Activated CD8-positive, alpha-beta memory T cell treated with anti-CD3 and anti-CD28 coated beads for 1 hour (primary cell): ENCODE data around the gene ADAM33.

Experiments
- DNase-seq, 2 donors: peaks; one replicate each; pipeline ENCODE4 v3.0.0-alpha.2; 2020; ENCODE audit warnings: low read depth in 1 of 2; ENCODE audit errors: extremely low read depth in 1 of 2

ADAM33 gene

DNA sequence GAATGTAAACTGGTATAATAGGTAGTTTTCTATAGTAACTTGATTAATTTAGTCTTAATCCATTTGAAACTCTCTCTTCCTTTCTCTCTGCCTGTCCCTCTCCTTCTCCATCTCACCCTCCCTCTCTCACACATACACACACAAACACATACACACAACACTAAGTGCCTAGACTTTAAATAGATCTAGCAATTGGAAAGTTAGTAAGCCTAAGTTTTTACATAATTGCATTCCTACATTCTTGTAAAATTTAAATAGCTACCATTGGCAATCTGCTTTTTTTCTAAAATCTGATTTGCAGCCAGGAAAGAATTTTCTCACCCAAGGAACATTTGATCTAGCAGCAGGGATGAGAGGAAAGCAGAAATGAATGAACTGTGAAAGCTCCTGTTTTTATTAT is 34.3 kb downstream of the ADAM33 start:
- DNase-seq = no peak

DNA sequence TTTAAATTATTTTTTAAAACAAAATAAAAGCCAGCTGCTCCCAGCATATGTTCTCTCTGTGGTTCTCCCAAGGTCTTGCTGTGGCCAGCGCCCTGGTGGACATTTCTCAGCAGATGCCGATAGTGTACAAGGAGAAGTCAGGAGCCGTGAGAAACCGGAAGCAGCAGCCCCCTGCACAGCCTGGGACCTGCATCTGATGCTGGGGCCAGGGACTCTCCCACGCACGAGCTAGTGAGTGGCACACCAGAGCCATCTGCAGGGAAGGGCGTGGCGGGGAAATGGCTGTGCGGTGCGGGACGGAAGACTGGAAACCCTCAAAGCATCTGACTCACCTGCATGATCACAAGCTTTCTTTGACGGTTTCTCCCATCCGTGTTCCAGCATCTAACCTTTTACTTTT is 35.2 kb downstream of the ADAM33 start:
- DNase-seq = no peak

DNA sequence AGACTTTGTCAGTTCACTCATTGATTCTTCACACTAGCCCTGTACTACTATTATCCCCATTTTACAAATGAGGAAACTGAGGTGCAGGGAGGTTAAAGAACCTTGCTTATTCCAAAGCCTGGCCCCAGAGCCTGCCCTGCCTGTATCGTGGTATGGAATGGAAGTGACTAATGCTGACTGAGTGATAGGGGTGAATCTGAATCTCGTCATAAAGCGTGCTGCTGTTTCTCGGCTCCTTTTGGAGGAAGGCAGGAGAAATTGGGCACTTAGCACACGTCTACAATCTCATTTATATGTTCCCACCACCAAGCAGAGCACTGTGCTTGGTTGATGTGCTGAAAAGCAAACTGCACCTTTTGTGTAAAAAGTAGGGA is 35.8 kb downstream of the ADAM33 start:
- no peak for DNase-seq

DNA sequence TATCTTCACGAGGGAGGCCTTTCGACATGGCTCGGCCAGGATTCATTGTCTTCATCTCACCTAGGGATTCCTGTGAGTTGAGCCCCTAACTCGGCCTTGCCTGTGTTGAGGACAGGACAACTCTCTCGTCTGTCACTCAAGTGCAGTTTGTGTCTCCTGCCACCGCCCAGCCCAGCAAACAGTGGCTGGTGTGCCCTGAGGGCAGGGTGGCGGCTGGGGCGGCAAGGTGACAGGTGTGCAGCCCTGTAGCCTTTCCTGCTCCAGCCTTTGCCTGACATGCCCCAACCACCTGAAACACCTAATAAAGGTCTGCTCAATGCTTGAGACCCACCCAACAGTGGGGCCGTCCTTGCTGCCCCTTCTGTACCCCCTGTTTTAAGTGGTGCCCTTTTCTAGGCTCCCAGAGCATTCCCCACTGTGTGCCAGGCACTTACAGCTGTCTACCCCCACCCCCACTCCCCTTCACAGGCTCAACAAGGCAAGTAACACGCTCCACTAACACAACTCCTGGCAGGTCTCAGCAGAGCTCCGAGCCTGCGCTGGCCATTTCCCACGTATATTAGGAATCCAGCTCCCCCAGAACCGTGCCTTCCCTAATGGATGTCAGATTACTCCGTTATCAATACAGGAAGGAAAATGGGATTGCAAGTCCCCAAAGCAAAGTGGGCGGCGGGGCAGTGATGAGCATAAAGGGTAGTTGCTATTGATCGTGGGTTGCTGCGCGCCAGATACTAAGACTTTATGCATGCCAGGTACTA is 36.3 kb downstream of the ADAM33 start:
- no peak for DNase-seq

DNA sequence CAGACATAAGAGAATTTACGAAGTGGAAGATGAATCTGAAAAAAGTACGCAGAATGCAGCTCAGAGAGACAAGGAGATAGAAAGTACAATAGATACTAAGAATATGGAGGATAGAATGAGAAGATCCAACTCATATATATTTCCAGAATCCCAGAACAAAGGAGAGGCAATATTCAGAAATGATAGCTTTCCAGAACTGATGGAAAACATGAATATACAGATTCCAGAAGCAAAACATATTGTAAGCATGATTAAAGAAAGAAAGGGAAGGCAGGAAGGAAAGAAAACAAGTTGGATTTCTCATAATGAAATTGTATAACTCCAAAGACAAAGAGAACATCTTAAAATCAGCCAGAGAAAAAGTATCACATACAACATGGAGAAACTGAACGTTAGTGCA is 41.6 kb downstream of the ADAM33 start:
- no peak for DNase-seq

DNA sequence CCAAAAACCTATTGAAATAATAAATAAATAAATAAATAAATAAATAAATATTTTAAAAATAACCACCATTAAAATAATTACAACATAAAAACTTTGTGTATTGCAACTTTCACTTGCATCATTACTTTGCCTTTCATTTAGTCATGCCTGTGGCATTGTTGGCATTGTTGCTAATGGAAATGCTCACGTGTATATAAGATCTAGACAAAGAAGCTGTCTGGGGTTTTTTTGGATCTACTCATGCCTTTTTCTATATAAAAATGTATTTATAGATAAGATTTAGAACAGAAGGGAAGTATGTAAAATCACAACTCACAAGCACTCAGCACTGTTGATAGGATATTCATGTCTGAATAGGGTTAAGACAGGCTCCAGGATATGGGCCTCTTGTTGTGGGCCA is 46.5 kb downstream of the ADAM33 start:
- no peak for DNase-seq

DNA sequence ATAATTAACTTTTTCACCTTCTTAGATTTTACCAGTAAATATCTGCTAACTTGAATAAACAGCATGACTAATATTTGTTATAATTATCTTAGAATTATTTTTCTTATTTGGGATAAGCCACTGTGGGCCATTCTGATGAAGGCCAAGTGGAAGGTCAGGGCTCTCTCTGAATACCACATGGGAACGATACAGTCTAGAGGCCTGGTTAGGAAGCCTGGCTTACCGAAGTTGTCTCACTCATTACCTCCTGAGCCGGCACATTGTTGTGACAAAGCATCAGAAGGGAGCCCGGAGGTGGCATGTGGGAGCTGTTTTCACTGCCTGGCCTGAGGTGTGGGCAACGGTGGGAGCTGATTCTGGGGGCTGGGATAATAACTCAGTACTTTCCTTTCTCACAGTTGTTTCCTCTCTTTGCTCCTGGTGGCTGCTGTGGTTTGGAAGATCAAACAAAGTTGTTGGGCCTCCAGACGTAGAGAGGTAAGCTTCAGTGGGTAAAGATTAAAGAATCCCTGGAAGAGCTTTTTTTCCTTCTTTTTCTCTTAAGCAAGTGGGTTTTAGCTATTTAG is 47.8 kb downstream of the ADAM33 start:
- DNase-seq = no peak

DNA sequence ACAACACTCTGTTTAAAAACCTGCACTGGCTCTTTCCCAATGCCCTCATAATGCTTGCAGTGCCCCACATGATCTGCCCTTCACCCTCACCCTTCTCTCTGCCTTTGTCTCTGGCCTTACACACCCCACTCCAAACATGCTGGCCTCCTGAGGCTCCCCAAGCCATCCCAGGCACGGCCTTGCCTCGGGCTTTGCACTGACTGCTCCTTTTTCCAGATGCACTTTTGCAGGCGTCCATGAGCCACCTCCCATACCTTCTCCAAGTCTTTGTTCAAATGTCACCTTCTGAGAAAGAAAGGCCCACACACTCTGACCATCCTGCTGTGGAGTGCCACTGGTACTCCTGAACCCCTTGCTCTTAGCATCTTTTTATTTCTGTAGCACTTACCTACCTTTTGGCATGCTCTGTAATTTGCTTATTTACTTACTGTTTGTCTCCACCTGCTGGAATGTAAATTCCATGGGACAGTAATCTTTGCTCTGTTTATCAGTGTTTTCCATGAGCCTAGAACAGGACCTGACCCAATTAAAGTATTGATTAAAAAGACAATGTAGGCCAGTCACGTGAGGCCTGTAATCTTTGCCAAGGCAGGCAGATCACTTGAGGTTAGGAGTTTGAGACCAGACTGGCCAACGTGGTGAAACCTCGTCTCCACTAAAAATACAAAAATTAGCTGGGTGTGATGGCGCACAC is 49.4 kb downstream of the ADAM33 start:
- DNase-seq = no peak

DNA sequence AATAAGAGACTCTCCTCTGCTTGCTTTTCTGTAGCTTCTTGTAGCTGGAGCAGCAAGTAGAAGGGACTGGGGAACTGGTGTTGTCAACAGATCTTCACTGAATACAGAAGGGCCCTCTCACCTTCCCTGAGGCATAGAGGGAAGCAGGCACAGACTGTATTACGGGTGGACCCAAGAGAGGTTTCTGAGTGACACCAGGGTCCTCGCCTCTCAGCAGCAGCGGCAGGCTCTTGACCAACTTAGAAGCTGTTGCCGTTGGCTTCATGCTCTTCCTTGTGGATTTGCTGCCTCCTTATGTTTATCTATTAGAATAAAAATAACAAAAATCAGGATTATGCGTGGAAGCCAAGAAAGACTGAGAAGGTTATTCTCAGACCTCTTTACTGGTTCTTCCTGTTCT is 50.3 kb downstream of the ADAM33 start:
- DNase-seq = no peak

DNA sequence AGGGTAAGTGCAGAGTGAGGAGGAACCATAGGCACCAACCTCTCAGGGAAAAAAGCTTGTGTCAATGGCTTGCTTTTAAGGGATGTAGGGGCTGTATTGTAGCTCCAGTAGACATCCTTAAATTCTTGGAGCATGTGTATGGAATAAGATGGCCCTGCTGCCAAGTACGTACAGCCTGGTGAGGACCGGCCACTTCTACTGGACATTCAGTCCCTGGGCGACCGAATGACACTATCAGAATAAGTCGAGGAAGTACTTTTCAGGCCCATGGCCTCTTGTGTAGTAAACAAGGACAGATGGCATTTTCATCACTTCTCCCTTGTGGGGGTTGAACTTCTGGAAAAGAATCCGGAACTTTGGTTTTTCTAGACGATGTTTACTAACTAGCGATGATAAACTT is 51.4 kb downstream of the ADAM33 start:
- no peak for DNase-seq

DNA sequence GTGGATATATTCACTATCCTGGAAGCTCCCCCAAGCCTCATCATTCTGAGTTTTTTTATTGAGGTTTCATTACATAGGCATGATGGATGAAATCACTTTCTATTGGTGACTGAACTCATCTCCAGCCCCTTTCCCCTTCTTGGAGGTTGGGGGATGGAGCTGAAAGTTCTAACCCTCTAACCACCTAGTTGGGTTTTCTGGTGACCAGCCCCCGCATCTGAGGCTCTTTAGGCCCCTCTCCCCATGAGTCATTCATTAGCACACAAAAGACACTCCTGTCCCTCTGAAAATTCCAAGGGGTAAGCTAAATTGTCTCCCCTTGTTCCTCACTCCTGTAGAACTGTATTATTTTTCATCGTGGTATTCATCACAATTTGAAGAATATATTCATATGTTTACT is 51.9 kb downstream of the ADAM33 start:
- DNase-seq = no peak

DNA sequence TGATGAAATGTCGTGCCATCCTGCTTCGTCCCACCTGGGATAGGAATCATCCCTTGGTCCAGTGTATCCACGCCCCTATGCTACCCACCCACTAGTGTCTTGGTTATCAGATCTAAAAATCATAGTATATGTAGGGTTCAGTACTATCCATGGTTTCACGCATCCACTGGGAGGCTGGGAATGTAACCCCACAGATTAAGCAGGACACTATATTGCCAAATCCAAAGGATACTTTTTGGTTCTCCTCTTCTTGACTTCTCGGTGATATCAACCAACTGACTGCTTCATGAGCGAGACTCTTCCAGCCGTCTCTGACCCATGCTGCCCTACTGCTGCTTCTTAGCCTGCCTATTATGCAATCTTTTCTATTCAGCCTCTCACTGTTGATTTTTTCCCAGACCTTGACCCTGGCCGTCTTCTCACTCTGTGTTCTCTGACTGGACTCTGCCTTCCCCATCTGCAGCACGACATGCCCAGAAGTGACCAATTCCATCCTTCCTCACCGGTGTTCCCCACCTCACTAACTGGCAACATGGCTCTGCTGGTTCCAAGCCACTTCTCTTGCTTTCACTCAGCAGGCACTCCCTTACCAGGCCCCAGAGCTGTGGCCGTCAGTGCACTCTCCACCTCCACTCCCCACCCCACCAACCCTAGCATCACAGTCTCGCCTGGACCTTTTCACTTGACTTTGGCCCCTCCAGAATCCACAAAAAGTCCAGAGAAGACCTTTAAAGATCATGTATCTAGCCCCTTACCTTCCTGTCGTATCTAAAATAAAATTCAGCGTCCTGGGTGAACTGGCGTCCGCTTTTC is 53.1 kb downstream of the ADAM33 start:
- DNase-seq = no peak

DNA sequence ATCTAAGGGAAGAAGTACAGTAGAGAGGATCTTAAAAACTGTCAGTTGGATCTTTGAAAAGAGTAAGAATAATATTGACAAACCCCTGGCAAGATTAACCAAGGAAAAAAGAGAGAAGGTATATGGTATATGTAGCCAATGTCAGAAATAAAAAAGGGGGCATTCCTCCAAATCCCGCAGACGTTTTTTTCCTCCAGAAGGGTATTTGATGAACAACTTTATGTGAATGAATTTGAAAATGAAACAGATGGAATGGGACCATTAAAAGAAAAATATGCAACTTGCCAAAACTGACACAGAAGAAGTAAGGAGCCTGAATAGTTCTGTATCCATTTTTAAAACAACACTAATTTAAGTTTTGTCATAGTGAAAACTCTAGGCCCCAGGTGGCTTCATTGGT is 54.3 kb downstream of the ADAM33 start:
- no peak for DNase-seq

DNA sequence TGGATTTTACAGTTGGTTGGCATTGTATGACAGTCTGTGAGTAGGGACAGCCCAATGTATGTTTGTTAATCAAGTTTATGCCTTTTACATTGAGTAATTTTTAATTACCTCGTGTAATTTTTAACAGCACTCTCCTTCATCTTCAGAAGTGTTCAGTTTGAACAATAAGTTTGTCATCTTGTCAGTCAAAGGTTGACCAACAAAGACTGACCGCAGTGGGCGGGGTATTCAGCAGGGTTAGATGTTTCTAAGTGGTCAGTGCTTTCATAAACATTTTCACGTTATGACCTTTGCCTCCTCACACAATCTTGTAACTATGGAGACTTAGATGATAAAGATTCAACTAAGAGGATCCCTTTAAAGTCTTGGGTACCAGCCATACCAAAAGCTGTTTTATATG is 59.4 kb downstream of the ADAM33 start:
- no peak for DNase-seq

DNA sequence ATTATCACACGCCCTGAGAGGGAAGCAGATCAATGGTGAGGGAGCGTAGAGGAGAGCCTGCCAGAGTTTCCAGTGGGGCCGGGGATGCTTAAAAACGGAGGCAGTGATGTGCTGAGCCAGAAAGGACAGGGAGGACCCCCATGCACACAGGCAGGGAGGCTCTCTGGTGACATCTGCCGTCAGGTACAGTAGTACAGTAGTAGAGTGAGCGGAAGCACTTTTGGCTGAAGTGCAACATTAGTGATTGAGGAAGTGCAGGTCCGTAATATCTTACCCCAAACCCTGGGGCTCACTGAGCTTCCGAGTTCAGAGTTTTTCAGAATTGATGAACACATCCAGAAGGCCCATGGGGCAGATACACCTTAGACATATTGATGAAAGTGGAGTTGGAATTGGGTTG is 60.7 kb downstream of the ADAM33 start:
- no peak for DNase-seq
